SK-N-SH (cell line): ENCODE measurements around the gene TSPAN7. TPM values are rescaled to one million over a fixed set of nuclear protein-coding genes. Genes with fewer than 3 reads are reported as not detected.
A peak's percentile ranks its signal among the peaks of the same experiment; 100 is the strongest.

ENCODE experiments used
- CTCF ChIA-PET: fragments of 300-600, 350-600 bp; formaldehyde crosslinking; extraction: SDS; loops from one replicate; lab custom pipeline; 2021; lab: Yijun Ruan, JAX
- POLR2A ChIA-PET: fragments of 350-600 bp; sonication (Branson Sonifier 250); formaldehyde crosslinking; extraction: SDS; loops from one replicate; lab custom pipeline; 2020; ENCODE audit warnings: antibody characterized with exemption, inconsistent platforms; lab: Yijun Ruan, JAX
- DNase-seq: peaks from one replicate; pipeline ENCODE4 v3.0.0; 2012
- H2AFZ ChIP-seq: fragments of 200-600 bp; sonication (generic); 2 replicates; pipeline ENCODE4 v1.8.1; 2016; ENCODE audit warnings: antibody characterized with exemption, mild to moderate bottlenecking, low read depth
- H3F3A ChIP-seq: fragments of 200-600 bp; sonication (generic); replicated peaks from 2 replicates; pipeline ENCODE3; 2016; ENCODE audit warnings: antibody characterized with exemption, mild to moderate bottlenecking; ENCODE audit not compliant: insufficient read depth
- H3K27ac ChIP-seq, 2 experiments: fragments of 200-500 bp in 1 of 2; fragments of 200-600 bp in 1 of 2; sonication (Bioruptor generic) in 1 of 2; sonication (generic), shearing (Covaris generic) in 1 of 2; 2 replicates each; pipeline versions ENCODE4 v1.5.1 to v1.6.1; 2014 to 2016; ENCODE audit warnings: low read depth in 2 of 2, inconsistent platforms in 1 of 2, low read length in 1 of 2, mild to moderate bottlenecking in 1 of 2, mixed read lengths in 1 of 2
- H3K27me3 ChIP-seq: fragments of 200-600 bp; sonication (generic), shearing (Covaris generic); 2 replicates; pipeline ENCODE4 v1.6.1; 2016; ENCODE audit warnings: mixed run types; ENCODE audit not compliant: insufficient read depth
- H3K36me3 ChIP-seq, 2 experiments: fragments of 200-500 bp in 1 of 2; fragments of 200-600 bp in 1 of 2; sonication (Bioruptor generic) in 1 of 2; sonication (generic) in 1 of 2; replicated peaks in 1 of 2; 2 replicates each; pipeline versions ENCODE3 to v1.5.1; 2014 to 2016; ENCODE audit warnings: low read length in 1 of 2, mild to moderate bottlenecking in 1 of 2; ENCODE audit not compliant: insufficient read depth in 2 of 2, control insufficient read depth in 1 of 2
- H3K4me1 ChIP-seq, 2 experiments: fragments of 200-500 bp in 1 of 2; fragments of 200-600 bp in 1 of 2; sonication (Bioruptor generic) in 1 of 2; sonication (generic), shearing (Covaris generic) in 1 of 2; 2 replicates each; pipeline versions ENCODE4 v1.5.1 to v1.6.1; 2014 to 2016; ENCODE audit warnings: low read depth in 1 of 2, low read length in 1 of 2, mixed run types in 1 of 2; ENCODE audit not compliant: insufficient read depth in 2 of 2, control insufficient read depth in 1 of 2
- H3K4me2 ChIP-seq: fragments of 200-600 bp; sonication (generic), shearing (Covaris generic); 2 replicates; pipeline ENCODE4 v1.6.1; 2017; ENCODE audit warnings: mixed run types
- H3K4me3 ChIP-seq, 2 experiments: fragments of 200-500 bp in 1 of 2; fragments of 200-600 bp in 1 of 2; sonication (Bioruptor generic) in 1 of 2; sonication (generic), shearing (Covaris generic) in 1 of 2; 2 replicates each; pipeline versions ENCODE4 v1.5.1 to v1.8.1; 2014 to 2016; ENCODE audit warnings: low read depth in 2 of 2, inconsistent platforms in 1 of 2, low read length in 1 of 2, mild to moderate bottlenecking in 1 of 2, mixed read lengths in 1 of 2, moderate library complexity in 1 of 2
- H3K79me2 ChIP-seq: fragments of 200-600 bp; sonication (generic); 2 replicates; pipeline ENCODE4 v1.8.1; 2017; ENCODE audit warnings: mild to moderate bottlenecking; ENCODE audit not compliant: insufficient read depth
- H3K9ac ChIP-seq: fragments of 200-600 bp; sonication (generic); 2 replicates; pipeline ENCODE4 v1.6.1; 2017; ENCODE audit warnings: mixed run types
- H3K9me2 ChIP-seq: fragments of 200-600 bp; sonication (generic); 2 replicates; pipeline ENCODE4 v1.6.1; 2017; ENCODE audit warnings: mixed run types
- H3K9me3 ChIP-seq: fragments of 200-600 bp; sonication (generic); 2 replicates; pipeline ENCODE4 v1.6.1; 2017; ENCODE audit warnings: mixed run types, mild to moderate bottlenecking, moderate library complexity
- H4K20me1 ChIP-seq: fragments of 200-600 bp; sonication (generic); 2 replicates; pipeline ENCODE4 v1.6.1; 2017; ENCODE audit warnings: mild to moderate bottlenecking, mixed run types; ENCODE audit not compliant: insufficient read depth
- FOXJ3 ChIP-seq: sonication (generic); formaldehyde crosslinking; IDR thresholded peaks from 2 replicates; pipeline ENCODE4 v1.5.1; 2020; ENCODE audit warnings: mild to moderate bottlenecking, missing genetic modification reagents
- GABPA ChIP-seq: IDR thresholded peaks from 2 replicates; pipeline ENCODE4 v1.4.0; 2012; ENCODE audit warnings: low read depth, mild to moderate bottlenecking
- GATA2 ChIP-seq: sonication (generic); formaldehyde crosslinking; IDR thresholded peaks from 2 replicates; pipeline ENCODE4 v1.5.0; 2020; ENCODE audit warnings: mild to moderate bottlenecking, missing genetic modification reagents
- MAX ChIP-seq: IDR thresholded peaks from 2 replicates; pipeline ENCODE4 v1.4.0; 2012; ENCODE audit warnings: low read depth
- MXI1 ChIP-seq: IDR thresholded peaks from 2 replicates; pipeline ENCODE4 v1.6.1; 2012; ENCODE audit warnings: mild to moderate bottlenecking, low read depth, low read length, improper control_type of control experiment
- NFIC ChIP-seq: IDR thresholded peaks from 2 replicates; pipeline ENCODE4 v1.4.0; 2012; ENCODE audit warnings: borderline replicate concordance
- PBX3 ChIP-seq: IDR thresholded peaks from 2 replicates; pipeline ENCODE4; 2012
- POLR2AphosphoS5 ChIP-seq: IDR thresholded peaks from 2 replicates; pipeline ENCODE4 v1.6.1; 2012; ENCODE audit warnings: low read depth, low read length
- RAD21 ChIP-seq: IDR thresholded peaks from 2 replicates; pipeline ENCODE4 v1.6.1; 2012; ENCODE audit warnings: mild to moderate bottlenecking, low read length
- RCOR1 ChIP-seq: fragments of 150-350 bp; IDR thresholded peaks from 2 replicates; pipeline ENCODE4 v1.6.1; 2017; ENCODE audit warnings: antibody characterized with exemption, low read length
- REST ChIP-seq: IDR thresholded peaks from 2 replicates; pipeline ENCODE4 v1.6.1; 2012; ENCODE audit warnings: mild to moderate bottlenecking, low read depth, low read length, moderate library complexity
- SMC3 ChIP-seq: IDR thresholded peaks from 2 replicates; pipeline ENCODE4 v1.6.1; 2012; ENCODE audit warnings: low read depth, low read length, improper control_type of control experiment
- TAF1 ChIP-seq: IDR thresholded peaks from 2 replicates; pipeline ENCODE4 v1.6.1; 2012; ENCODE audit warnings: low read depth, mild to moderate bottlenecking, low read length, moderate library complexity, borderline replicate concordance
- USF2 ChIP-seq: fragments of 150-350 bp; IDR thresholded peaks from 2 replicates; pipeline ENCODE4 v1.6.1; 2017; ENCODE audit warnings: antibody characterized with exemption, low read length, low read depth, borderline replicate concordance
- YY1 ChIP-seq: IDR thresholded peaks from 2 replicates; pipeline ENCODE4 v1.4.0; 2012; ENCODE audit warnings: low read depth, mild to moderate bottlenecking
- ZBTB33 ChIP-seq: IDR thresholded peaks from 2 replicates; pipeline ENCODE4 v1.4.0; 2012; ENCODE audit warnings: low read depth, borderline replicate concordance
- WGBS: methylation state at CpG from one replicate; pipeline ENCODE4 v1.1.6; 2017; ENCODE audit warnings: low lambda C conversion rate; 5-methylcytosine and 5-hydroxymethylcytosine counted together
- polyA plus RNA-seq, 3 experiments: library from polyadenylated mRNA; depleted of rRNA; stranded (reverse); fragments of >200 nt; gene quantifications; 2 replicates each; pipeline ENCODE4 v1.2.3, GENCODE V29; 2012

TSPAN7 gene
- polyA plus RNA-seq, 1 of the 3 experiments (the other 2 are of a cell fraction): 0.39 TPM

- no peak for TF ChIP-seq REST
- TF ChIP-seq RCOR1: no peak
- no peak for TF ChIP-seq FOXJ3 (CRISPR knock-in tag)
- no peak for TF ChIP-seq TAF1
- TF ChIP-seq MAX: no peak
- TF ChIP-seq PBX3: no peak
Observed at GRCh38 chrX:38514016-38514854, 47.1 kb upstream of the TSPAN7 start (continued).

- ChIA-PET CTCF (no interaction called here), POLR2A (no interaction called here)
- no peaks in the 10 kb centered on the region for H3F3A ChIP-seq
- no peaks in the 10 kb centered on the region for H3K9me2 ChIP-seq
- no peak overlapping the region for H3K4me3 ChIP-seq
- no peaks in the 10 kb centered on the region for H3K27me3 ChIP-seq
- WGBS: 15% methylated on average over 1 of the region's 1 CpG
- no peak overlapping the region for H3K9ac ChIP-seq
- H3K4me2 ChIP-seq: no peak overlapping the region
- DNase-seq: no peak
- H3K36me3 ChIP-seq: no peaks in the 10 kb centered on the region
- no peaks in the 10 kb centered on the region; a peak in 1 of 4 replicates for H3K4me1 ChIP-seq
- H4K20me1 ChIP-seq: no peaks in the 10 kb centered on the region
- H3K79me2 ChIP-seq: no peaks in the 10 kb centered on the region
- no peak overlapping the region for H3K27ac ChIP-seq
- H2AFZ ChIP-seq: no peak overlapping the region
- H3K9me3 ChIP-seq: no peaks in the 10 kb centered on the region
- TF ChIP-seq POLR2AphosphoS5: no peak
- no peak for TF ChIP-seq SMC3
- no peak for TF ChIP-seq PBX3
- TF ChIP-seq ZBTB33: no peak
- TF ChIP-seq REST: no peak
- TF ChIP-seq RCOR1: peak; percentile 15; the same call in 1 of the 2 replicates
- no peak for TF ChIP-seq TAF1
- TF ChIP-seq YY1: no peak
- no peak for TF ChIP-seq USF2
- TF ChIP-seq MXI1: no peak
- peak; percentile 63 for TF ChIP-seq GATA2 (CRISPR knock-in tag)
- TF ChIP-seq RAD21: no peak
- TF ChIP-seq GABPA: no peak
- TF ChIP-seq NFIC: no peak
Observed at GRCh38 chrX:38515291-38515690, 46.1 kb upstream of the TSPAN7 start.
